Neutrophil (primary cell): ENCODE data around the gene ITGAX.

Experiments used
- H3K27ac ChIP-seq: fragments of 200-600 bp; sonication (generic); 2 replicates; pipeline ENCODE4 v1.5.1; 2016; ENCODE audit warnings: mild to moderate bottlenecking, moderate library complexity
- H3K27me3 ChIP-seq: fragments of 200-600 bp; sonication (generic); 2 replicates; pipeline ENCODE4 v1.6.0; 2016; ENCODE audit warnings: mild to moderate bottlenecking
- H3K36me3 ChIP-seq: fragments of 200-600 bp; sonication (generic); 2 replicates; pipeline ENCODE4 v1.5.1; 2017
- H3K4me1 ChIP-seq, 2 experiments: fragments of 200-600 bp in 1 of 2; sonication (generic) in 1 of 2; 1 replicate in 1 of 2; 2 replicates in 1 of 2; pipeline versions ENCODE4 v1.5.1 to v1.6.1; 2013 to 2016; ENCODE audit warnings: low read depth in 1 of 2, low read length in 1 of 2, mild to moderate bottlenecking in 1 of 2, moderate library complexity in 1 of 2; ENCODE audit not compliant: control insufficient read depth in 1 of 2, insufficient read depth in 1 of 2
- H3K4me3 ChIP-seq, 2 experiments: fragments of 200-600 bp in 1 of 2; sonication (generic) in 1 of 2; 1 replicate in 1 of 2; 2 replicates in 1 of 2; pipeline ENCODE4 v1.5.1; 2013 to 2016; ENCODE audit warnings: low read depth in 1 of 2, low read length in 1 of 2, mild to moderate bottlenecking in 1 of 2, moderate library complexity in 1 of 2
- H3K9me3 ChIP-seq: fragments of 200-600 bp; sonication (generic); 2 replicates; pipeline ENCODE4 v1.5.1; 2016
- CTCF ChIP-seq: fragments of 200-600 bp; sonication (generic); IDR thresholded peaks from 2 replicates; pipeline ENCODE4 v1.5.1; 2016; ENCODE audit warnings: antibody characterized with exemption

The ITGAX gene

GRCh38 chr16:31385680-31386079, 30.7 kb downstream of the ITGAX start:
- no peak overlapping the region for H3K27ac ChIP-seq
- H3K4me1 ChIP-seq: peaks cover 4 to 7% of the 10 kb centered on the region in 2 experiments
- H3K9me3 ChIP-seq: no peaks in the 10 kb centered on the region
- H3K36me3 ChIP-seq: peaks cover 35% of the 10 kb centered on the region
- peaks cover 5% of the 10 kb centered on the region for H3K27me3 ChIP-seq
- H3K4me3 ChIP-seq: no peak overlapping the region
- TF ChIP-seq CTCF: no peak

- Histone ChIP-seq H3K36me3 (peaks cover 28% of the 10 kb centered on the region), H3K27me3 (peaks cover 5% of the 10 kb centered on the region), H3K4me1 (peaks cover 4 to 7% of the 10 kb centered on the region in 2 experiments), H3K27ac (no peak overlapping the region), H3K9me3 (no peaks in the 10 kb centered on the region), H3K4me3 (no peak overlapping the region)
- TF ChIP-seq CTCF: no peak
These were observed 31.4 kb downstream of the ITGAX start for GRCh38 chr16:31386157-31386984.

- Histone ChIP-seq H3K4me1 (peaks cover 0 to 4% of the 10 kb centered on the region in 2 experiments), H3K27me3 (peaks cover 5% of the 10 kb centered on the region), H3K27ac (no peak overlapping the region), H3K36me3 (peaks cover 7% of the 10 kb centered on the region), H3K4me3 (no peak overlapping the region), H3K9me3 (no peaks in the 10 kb centered on the region)
- TF ChIP-seq CTCF: no peak
These were observed 33.6 kb downstream of the ITGAX start for GRCh38 chr16:31388535-31388934.

GRCh38 chr16:31390504-31391041, 35.6 kb downstream of the ITGAX start:
- no peaks in the 10 kb centered on the region for H3K27me3 ChIP-seq
- no peaks in the 10 kb centered on the region for H3K36me3 ChIP-seq
- H3K27ac ChIP-seq: no peak overlapping the region
- H3K4me1 ChIP-seq: peaks cover 0 to 4% of the 10 kb centered on the region in 2 experiments
- H3K9me3 ChIP-seq: no peaks in the 10 kb centered on the region
- no peak for TF ChIP-seq CTCF
- no peak overlapping the region for H3K4me3 ChIP-seq

GRCh38 chr16:31393056-31393455, 38.1 kb downstream of the ITGAX start, which contains the start of gene ITGAD:
ITGAD (plus strand) TSS chr16:31393335; CDS start chr16:31393361, 26 bp downstream.
- Histone ChIP-seq H3K27me3 (no peaks in the 10 kb centered on the region), H3K4me1 (no peaks in the 10 kb centered on the region), H3K9me3 (no peaks in the 10 kb centered on the region), H3K27ac (no peak within 1 kb of the TSS), H3K36me3 (no peaks in the 10 kb centered on the region), H3K4me3 (no peak within 1 kb of the TSS)
- TF ChIP-seq CTCF: no peak
